IgD-negative memory B cell (primary cell): Measurements from ENCODE around the gene MRPL42. TPM values are rescaled to one million over a fixed set of nuclear protein-coding genes. Genes with fewer than 3 reads are reported as not detected.
A peak's percentile ranks its signal among the peaks of the same experiment; 100 is the strongest.

Experiments
- H3K27ac Mint-ChIP-seq, 3 donors: one replicate each; pipeline ENCODE4 v1.8.0; 2020 to 2022; ENCODE audit warnings: mild to moderate bottlenecking in 3 of 3, mixed read lengths in 3 of 3, moderate library complexity in 1 of 3
- H3K27me3 Mint-ChIP-seq: one replicate; pipeline ENCODE4 v1.8.0; 2021; ENCODE audit warnings: mixed read lengths
- H3K36me3 Mint-ChIP-seq: one replicate; pipeline ENCODE4 v1.8.0; 2020; ENCODE audit warnings: mild to moderate bottlenecking, mixed read lengths
- H3K4me1 Mint-ChIP-seq, 3 donors: one replicate each; pipeline ENCODE4 v1.8.0; 2020 to 2022; ENCODE audit warnings: mixed read lengths in 3 of 3, mild to moderate bottlenecking in 1 of 3
- H3K4me3 Mint-ChIP-seq, 4 donors: one replicate each; pipeline ENCODE4 v1.8.0; 2020 to 2022; ENCODE audit warnings: mild to moderate bottlenecking in 4 of 4, mixed read lengths in 4 of 4, moderate library complexity in 3 of 4
- H3K9me3 Mint-ChIP-seq, 3 donors: one replicate each; pipeline ENCODE4 v1.8.0; 2020 to 2021; ENCODE audit warnings: mixed read lengths in 3 of 3, mild to moderate bottlenecking in 1 of 3
- polyA plus RNA-seq: library from polyadenylated mRNA; unstranded; fragments of 300-500 nt; fragmentation: Illumina TruSeq; gene quantifications from one replicate; pipeline ENCODE4 v1.2.3, GENCODE V29; 2021

Gene MRPL42
- polyA plus RNA-seq, 1 donor from 2014 or later, result 84.5 TPM

DNA sequence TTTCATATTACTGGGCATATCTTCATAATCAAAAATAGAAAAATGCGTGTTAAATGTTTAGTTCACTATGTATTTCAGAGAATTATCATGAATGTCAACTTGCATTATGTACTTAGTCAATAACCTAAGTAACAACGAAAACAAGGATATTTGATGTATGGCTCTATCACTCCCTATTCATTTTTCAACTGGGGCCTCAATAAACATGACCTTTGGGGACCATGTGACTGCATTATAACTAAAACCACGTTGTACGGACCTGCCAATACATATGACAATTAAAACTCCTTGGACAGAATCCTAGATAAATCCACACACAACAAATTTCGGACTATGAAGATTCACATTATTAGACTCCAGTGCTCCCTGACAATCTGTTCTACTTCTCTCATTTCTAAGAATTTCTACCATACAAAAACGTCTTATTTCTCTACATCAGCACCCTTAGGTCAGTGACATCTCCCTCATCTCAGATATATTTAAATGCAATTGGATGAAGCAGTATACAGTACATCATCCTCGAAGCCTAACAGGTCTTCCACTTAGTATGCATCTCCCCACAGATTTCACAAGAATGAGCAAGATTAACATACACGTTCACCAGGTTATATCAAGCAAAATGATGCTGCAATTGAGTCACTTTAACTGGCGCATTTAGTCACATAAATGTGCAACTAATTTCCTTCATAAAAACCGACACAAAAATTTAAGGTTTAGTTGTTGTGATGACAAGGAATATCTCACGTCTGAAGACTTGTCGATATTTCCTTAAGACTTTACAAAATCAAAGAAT is 27.1 kb upstream of the MRPL42 start:
- Mint-ChIP-seq H3K4me1 (peaks cover 42 to 56% (median 49%) of the 10 kb centered on the region in 3 donors), H3K27ac (peak overlapping the region; percentile 73 to 97 (median 91)), H3K27me3 (no peaks in the 10 kb centered on the region), H3K9me3 (no peaks in the 10 kb centered on the region), H3K36me3 (no peaks in the 10 kb centered on the region), H3K4me3 (peak overlapping the region; percentile 94 to 99 (median 97))

DNA sequence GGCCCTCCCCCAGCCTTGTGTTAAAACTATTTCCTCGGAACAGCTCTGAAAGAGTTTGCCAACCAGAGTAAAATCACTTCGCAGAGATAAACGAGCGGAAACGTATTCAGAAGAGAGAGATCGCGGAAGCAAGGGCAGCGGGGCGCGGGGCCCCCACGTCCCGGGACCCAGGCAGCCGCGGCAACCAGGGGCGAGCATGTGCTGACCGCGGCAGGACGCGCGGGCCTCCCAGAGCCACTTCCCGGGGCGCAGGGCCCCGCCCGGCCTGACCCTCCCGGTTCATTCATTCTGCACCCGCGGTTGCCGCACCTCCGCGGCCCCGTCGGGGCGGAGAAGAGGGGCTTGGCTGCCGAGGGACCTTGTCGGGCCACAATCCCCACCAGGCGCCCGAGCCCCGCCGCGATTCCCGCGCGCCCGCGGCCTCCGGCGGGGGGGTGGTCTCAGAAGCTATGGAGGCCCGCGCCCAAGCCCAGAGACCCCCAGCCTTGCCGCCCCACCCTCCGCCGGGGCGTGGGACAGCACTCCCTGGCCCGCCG is 26.2 kb upstream of the MRPL42 start:
- no peaks in the 10 kb centered on the region for H3K27me3 Mint-ChIP-seq
- peak overlapping the region; percentile 94 to 99 (median 97) for H3K4me3 Mint-ChIP-seq
- no peaks in the 10 kb centered on the region for H3K36me3 Mint-ChIP-seq
- no peaks in the 10 kb centered on the region for H3K9me3 Mint-ChIP-seq
- H3K4me1 Mint-ChIP-seq, result peaks cover 37 to 54% (median 45%) of the 10 kb centered on the region in 3 donors
- peak overlapping the region; percentile 73 to 97 (median 91) for H3K27ac Mint-ChIP-seq

DNA sequence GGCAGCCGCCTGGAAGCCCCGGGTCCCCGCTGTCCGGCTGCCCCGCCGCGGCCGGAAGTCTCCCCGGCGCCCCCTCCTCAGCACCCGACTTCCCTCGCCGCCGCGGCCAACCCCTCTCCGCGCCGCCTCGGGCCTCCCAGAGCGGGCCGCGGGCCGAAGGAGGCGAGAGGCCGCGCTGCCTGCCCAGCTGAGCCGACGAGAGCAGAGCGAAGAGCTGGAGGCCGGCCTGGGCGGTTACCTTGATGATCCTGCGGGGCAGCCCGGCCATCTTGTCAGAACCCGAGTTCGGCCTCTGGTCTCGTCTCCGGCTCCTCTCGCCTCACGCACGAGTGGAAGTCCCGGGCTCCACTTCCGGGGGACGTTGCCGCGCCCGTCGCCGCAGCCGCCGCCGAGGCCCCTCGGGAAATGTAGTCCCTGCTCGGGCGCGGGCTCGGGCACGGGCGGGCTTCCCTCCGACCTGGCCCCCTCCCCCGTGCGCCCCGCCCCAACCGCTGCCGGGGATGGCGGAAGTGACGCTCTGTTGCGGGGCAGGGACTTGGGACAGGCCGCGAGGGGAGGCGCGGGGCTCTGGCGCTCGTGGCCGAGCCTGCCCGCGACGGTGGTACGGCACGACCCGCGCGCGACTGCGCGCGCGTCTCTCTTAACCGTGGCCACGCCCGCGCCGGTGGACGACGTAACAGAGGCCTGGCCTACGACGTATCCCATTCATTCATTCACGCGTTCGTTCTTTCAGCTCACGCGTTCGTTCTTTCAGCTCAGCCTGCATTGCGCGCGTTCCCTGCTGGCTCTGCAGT is 25.5 kb upstream of the MRPL42 start, which contains the start of gene UBE2N:
TSS of gene UBE2N (minus strand) at position 331 of the 794 bp plus-strand sequence. CDS start at position 268, 63 bp downstream.
- Mint-ChIP-seq H3K27me3 (no peaks in the 10 kb centered on the region), H3K27ac (peak within 1 kb of the TSS; percentile 90 to 97 (median 93)), H3K4me3 (peak within 1 kb of the TSS; percentile 94 to 99 (median 98)), H3K4me1 (peaks cover 31 to 47% (median 40%) of the 10 kb centered on the region in 3 donors), H3K9me3 (no peaks in the 10 kb centered on the region), H3K36me3 (no peaks in the 10 kb centered on the region)

DNA sequence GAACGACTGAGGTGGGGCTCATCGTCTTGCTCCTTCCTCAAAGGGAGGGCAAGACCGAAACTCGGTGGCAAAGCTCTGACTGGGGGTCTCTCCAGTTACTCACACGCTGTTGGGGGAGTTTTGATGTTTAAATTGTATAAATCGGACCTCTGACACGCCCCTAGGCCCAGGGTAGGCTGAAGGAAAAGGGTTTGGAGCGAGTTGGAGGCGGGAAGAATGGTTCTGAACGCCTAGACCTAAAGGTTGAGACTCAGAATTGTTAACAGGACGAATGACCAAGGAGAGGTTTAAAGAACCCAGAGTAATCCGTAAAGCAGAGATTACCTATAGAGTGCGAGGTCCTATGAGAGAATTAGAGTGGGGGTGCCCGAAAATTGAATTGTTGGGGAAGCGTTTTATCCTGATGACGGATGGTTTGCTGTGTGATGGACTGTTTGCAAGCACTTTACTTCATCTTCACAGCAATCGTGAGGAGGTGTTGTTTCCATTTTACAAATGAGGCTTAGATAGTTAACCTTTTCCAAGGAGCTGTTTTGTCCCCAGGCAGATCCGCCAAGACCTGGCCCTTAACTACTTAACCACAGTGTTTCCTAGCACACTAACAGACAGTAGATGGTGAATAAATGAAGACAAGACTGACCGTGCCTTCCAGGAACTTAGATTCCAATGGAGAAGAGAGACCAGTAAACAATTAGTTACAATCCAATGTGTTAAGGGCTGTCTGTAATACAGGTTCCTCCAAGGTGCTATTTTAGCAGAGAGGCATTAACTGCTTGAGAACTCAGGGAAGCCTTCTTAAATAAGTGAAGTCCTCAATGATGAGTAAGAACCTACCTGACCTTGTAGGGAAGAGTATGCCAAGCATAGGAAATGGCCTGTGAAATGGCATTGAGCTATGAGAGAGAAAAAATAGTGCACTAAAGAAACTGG is 24.6 kb upstream of the MRPL42 start:
- H3K27me3 Mint-ChIP-seq, result no peaks in the 10 kb centered on the region
- H3K4me1 Mint-ChIP-seq, result peaks cover 30 to 43% (median 40%) of the 10 kb centered on the region in 3 donors
- H3K9me3 Mint-ChIP-seq, result no peaks in the 10 kb centered on the region
- H3K4me3 Mint-ChIP-seq, result peak overlapping the region; percentile 93 to 99 (median 94)
- H3K27ac Mint-ChIP-seq, result peak overlapping the region; percentile 90 to 96 (median 93)
- H3K36me3 Mint-ChIP-seq, result no peaks in the 10 kb centered on the region

DNA sequence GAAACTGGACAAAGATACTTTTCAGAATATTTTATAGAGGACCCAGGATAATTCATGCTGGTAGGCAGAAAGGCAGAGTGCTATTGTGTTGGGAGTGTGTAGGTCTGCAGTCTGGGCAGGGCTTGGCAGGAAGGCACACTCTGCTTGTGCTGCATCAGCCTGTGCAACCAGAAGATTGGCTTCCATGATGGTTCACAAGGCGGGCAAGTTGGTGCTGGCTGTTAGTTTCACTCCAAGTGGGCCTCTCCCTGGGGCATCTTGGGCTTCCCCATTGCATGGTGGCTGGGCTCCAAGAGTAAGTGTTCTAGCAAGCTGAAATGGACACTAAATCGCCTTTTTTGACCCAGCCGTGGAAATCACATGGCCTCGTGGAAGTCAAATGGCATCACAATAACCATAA is 23.7 kb upstream of the MRPL42 start:
- peak overlapping the region; percentile 16 to 96 (median 90) for H3K27ac Mint-ChIP-seq
- H3K36me3 Mint-ChIP-seq, result no peaks in the 10 kb centered on the region
- no peaks in the 10 kb centered on the region for H3K9me3 Mint-ChIP-seq
- H3K4me3 Mint-ChIP-seq, result peak overlapping the region in 3 of 4 donors; percentile 44 to 93 (median 59)
- no peaks in the 10 kb centered on the region for H3K27me3 Mint-ChIP-seq
- peaks cover 28 to 40% (median 36%) of the 10 kb centered on the region in 3 donors for H3K4me1 Mint-ChIP-seq

DNA sequence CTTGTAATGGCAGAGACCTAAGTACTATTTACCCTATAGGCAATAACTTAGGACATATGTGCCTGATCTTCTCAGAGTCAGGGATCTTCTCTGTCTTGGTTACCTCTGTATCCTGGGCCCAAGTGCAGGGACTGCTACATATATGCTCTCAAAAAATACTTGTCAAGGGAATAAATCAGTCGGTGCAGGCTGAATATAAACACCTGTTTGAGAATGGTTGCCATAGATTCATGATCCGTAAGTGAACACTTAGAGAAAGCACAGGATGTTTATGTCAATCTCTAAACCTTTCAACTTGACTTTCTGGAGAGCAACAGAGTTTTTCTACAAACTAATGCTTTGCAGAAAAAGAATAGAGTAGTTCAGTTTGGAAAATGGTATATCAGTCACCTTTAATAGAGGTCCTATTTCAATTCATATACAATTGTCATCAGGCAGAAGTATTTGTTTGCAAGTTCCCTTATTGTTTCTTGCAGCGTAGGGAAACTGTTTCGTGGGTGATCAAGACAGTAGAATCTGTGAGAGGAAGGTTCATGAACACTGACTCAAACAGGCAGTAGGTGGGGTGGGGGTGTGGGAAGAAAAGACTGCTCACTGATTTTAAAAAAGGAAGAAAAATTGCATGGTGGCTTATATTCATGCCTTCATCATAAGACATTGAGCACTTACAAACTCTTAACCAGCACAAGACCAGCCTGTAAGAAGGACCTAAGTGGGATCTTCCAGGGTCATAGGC is 19.6 kb upstream of the MRPL42 start:
- peak overlapping the region; percentile 37 to 82 (median 55) for H3K27ac Mint-ChIP-seq
- H3K36me3 Mint-ChIP-seq, result no peaks in the 10 kb centered on the region
- H3K27me3 Mint-ChIP-seq, result no peaks in the 10 kb centered on the region
- H3K4me1 Mint-ChIP-seq, result peaks cover 25% of the 10 kb centered on the region in 3 donors
- H3K9me3 Mint-ChIP-seq, result no peaks in the 10 kb centered on the region
- peak overlapping the region in 3 of 4 donors; percentile 35 to 72 (median 66) for H3K4me3 Mint-ChIP-seq

DNA sequence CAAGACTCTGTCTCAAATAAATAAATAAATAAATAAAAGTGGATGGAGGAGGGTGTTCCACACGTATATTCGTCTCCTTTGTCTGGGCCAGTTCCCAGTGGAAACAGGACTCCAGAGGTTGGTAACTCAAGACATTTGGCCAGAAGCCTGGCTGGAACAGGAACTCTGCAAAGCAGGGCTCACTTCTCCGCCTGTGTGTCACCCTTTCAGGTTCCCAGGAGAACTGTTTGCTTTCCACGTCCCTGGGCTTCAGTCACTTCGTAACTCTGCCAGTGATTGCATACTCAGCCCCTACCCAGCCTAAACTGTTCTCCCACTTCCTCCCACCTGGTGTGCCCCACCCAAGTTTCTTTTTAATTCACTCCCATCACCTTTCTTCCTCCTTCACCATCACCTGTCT is 18.5 kb upstream of the MRPL42 start:
- H3K4me3 Mint-ChIP-seq, result peak overlapping the region in 3 of 4 donors; percentile 30 to 89 (median 85)
- H3K4me1 Mint-ChIP-seq, result peaks cover 18 to 22% (median 21%) of the 10 kb centered on the region in 3 donors
- no peaks in the 10 kb centered on the region for H3K27me3 Mint-ChIP-seq
- no peaks in the 10 kb centered on the region for H3K9me3 Mint-ChIP-seq
- no peaks in the 10 kb centered on the region for H3K36me3 Mint-ChIP-seq
- H3K27ac Mint-ChIP-seq, result peak overlapping the region; percentile 7 to 48 (median 31)

DNA sequence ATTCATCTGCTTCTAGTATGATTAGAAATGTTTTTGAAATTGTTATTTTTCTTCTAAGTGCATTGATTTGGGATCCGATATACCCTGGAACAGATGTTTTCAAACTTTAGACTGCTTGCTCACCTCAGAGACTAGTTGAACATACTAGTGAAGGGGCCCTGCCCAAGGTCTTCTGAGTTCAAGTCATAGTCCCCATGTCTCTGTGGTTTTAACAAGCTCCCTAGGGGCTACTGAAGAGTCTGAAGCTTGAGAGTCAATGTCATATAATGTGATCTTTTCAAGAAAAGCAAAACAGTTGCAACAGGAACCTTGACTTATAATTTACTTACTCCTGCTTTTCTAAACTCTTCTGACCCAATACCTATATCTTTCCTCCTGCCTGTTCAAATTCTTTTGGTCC is 18.0 kb upstream of the MRPL42 start:
- H3K4me3 Mint-ChIP-seq, result peak overlapping the region; percentile 30 to 89 (median 72)
- no peaks in the 10 kb centered on the region for H3K36me3 Mint-ChIP-seq
- H3K27ac Mint-ChIP-seq, result peak overlapping the region; percentile 31 to 91 (median 48)
- no peaks in the 10 kb centered on the region for H3K9me3 Mint-ChIP-seq
- no peaks in the 10 kb centered on the region for H3K27me3 Mint-ChIP-seq
- peaks cover 18 to 22% (median 21%) of the 10 kb centered on the region in 3 donors for H3K4me1 Mint-ChIP-seq

DNA sequence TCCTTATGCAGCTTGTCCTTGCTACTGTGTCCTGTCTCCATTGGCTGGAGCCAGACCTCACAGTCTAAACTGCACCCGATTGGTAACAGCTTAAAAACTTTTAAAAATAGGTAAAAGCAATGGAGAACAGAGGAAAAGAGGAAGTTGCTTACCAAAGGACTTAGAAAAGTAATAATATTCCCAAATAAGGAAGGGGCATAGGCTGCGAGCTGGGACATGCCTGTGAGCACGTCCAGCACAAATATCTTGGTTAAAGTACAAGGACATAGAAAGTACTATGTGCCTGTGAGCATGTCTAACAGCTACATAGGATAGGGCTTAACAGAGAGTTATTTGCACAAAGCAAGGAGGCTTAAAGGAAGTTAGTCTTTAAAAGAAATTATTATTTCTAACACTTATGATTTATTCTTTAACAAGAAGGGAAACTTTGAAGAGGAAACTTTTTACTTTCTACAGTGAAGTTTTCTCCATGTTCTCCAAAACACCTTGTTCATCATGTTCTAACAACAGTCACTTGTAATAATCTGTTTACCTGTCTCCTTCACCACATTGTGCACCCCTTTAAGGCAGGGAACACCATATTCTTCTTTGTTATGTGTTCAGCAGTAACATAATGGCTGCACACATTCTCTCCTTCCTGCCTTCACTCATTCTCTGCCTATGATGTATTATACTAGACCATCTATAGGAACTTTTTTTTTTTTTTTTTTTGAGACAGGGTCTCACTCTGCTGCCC is 15.7 kb upstream of the MRPL42 start:
- H3K4me1 Mint-ChIP-seq, result peaks cover 18 to 22% (median 21%) of the 10 kb centered on the region in 3 donors
- H3K36me3 Mint-ChIP-seq, result no peaks in the 10 kb centered on the region
- no peak overlapping the region for H3K4me3 Mint-ChIP-seq
- H3K27me3 Mint-ChIP-seq, result no peaks in the 10 kb centered on the region
- H3K27ac Mint-ChIP-seq, result no peak overlapping the region
- H3K9me3 Mint-ChIP-seq, result no peaks in the 10 kb centered on the region

DNA sequence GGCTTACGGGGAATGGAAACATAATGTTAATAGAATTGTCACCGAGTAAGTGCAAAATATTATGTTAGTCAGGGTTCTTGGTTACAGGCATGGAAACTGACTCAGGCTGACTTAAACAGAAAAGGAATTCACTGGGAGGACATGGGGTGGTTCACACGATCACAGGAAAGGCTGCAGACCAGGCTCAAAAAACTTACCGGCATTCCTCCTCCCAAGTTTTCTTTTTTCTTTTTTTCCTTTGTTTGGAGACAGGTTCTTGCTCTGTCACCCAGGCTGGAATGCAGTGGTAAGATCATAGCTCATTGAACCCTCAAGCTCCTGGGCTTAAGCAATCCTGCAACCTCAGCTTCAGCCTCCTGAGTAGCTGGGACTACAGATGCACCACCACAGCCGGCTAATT is 13.7 kb upstream of the MRPL42 start:
- H3K9me3 Mint-ChIP-seq, result no peaks in the 10 kb centered on the region
- no peak overlapping the region for H3K27ac Mint-ChIP-seq
- peaks cover 8 to 12% (median 9%) of the 10 kb centered on the region in 3 donors for H3K4me1 Mint-ChIP-seq
- H3K36me3 Mint-ChIP-seq, result peaks cover 1% of the 10 kb centered on the region
- H3K27me3 Mint-ChIP-seq, result no peaks in the 10 kb centered on the region
- no peak overlapping the region for H3K4me3 Mint-ChIP-seq

DNA sequence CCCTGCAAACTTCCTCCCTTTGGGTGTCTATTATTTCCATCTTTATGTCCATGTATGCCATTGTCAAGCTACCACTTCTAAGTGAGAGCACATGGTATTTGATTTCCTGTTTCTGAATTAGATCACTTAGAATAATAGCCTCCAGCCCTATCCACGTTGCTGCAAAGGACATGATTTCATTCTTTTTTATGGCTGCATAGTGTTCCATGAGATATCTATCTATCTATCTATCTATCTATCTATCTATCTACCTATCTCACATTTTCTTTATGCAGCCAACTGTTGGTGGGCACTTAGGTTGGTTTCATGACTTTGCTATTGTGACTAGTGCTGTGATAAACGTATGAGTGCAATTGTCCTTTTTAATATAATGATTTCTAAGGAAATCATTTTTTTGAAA is 11.2 kb upstream of the MRPL42 start:
- H3K27me3 Mint-ChIP-seq, result no peaks in the 10 kb centered on the region
- H3K9me3 Mint-ChIP-seq, result no peaks in the 10 kb centered on the region
- peaks cover 1% of the 10 kb centered on the region for H3K36me3 Mint-ChIP-seq
- no peak overlapping the region for H3K27ac Mint-ChIP-seq
- H3K4me1 Mint-ChIP-seq, result peaks cover 0 to 8% (median 5%) of the 10 kb centered on the region in 3 donors
- no peak overlapping the region for H3K4me3 Mint-ChIP-seq

DNA sequence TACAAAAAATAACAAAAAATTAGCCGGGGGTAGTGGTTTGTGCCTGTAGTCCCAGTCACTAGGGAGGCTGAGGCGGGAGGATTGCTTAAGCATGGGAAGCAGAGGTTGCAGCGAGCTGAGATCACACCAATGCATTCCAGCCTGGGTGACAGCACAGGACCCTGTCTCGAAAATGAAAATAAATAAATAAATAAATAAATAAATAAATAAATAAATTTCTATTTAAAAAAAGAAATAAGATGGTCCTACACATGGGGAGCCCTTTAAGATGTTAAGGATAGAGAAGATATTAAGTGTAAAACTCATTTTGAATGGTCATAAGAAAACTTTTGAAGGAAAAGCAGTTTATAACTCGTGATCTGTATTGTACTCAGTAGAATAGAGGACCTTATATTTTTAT is 8.2 kb upstream of the MRPL42 start:
- Mint-ChIP-seq H3K4me1 (peaks cover 0 to 9% (median 6%) of the 10 kb centered on the region in 3 donors), H3K27ac (no peak overlapping the region), H3K9me3 (no peaks in the 10 kb centered on the region), H3K36me3 (peaks cover 1% of the 10 kb centered on the region), H3K27me3 (no peaks in the 10 kb centered on the region), H3K4me3 (no peak overlapping the region)

DNA sequence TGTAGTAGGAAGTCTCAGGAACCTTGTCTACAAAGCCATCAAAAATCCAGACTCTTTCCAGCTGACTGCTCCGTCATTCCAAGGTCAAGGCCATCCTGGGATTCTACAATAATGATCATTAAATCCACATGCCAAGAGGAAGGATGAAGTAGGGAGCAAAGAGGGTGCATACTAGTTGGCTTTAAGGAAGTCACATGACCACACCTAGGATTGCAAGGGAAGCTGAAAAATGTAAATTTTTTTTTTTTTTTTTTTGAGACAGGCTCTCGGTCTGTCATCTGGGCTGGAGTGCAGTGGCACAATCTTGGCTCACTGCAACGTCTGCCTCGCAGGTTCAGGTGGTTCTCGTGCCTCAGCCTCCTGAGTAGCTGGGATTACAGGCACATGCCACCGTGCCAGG is 7.3 kb upstream of the MRPL42 start:
- peak overlapping the region in 1 of 3 donors; percentile 40 for H3K27ac Mint-ChIP-seq
- H3K36me3 Mint-ChIP-seq, result peaks cover 1% of the 10 kb centered on the region
- H3K9me3 Mint-ChIP-seq, result no peaks in the 10 kb centered on the region
- H3K4me1 Mint-ChIP-seq, result peaks cover 0 to 9% (median 6%) of the 10 kb centered on the region in 3 donors
- H3K27me3 Mint-ChIP-seq, result no peaks in the 10 kb centered on the region
- H3K4me3 Mint-ChIP-seq, result no peak overlapping the region
